Endothelial cell (in vitro differentiated cells): ENCODE data around the gene ERO1B. TPM values are rescaled to one million over a fixed set of nuclear protein-coding genes. Genes with fewer than 3 reads are reported as not detected.

ENCODE experiments used
- DNase-seq: peaks from one replicate; pipeline ENCODE4 v3.0.0; 2021; ENCODE audit warnings: low spot score
- H3K27ac Mint-ChIP-seq: one replicate; pipeline ENCODE4 v1.8.0; 2021; ENCODE audit warnings: mixed read lengths, inconsistent platforms; ENCODE audit not compliant: unreplicated experiment
- H3K27me3 Mint-ChIP-seq: one replicate; pipeline ENCODE4 v1.8.0; 2021; ENCODE audit warnings: mild to moderate bottlenecking, moderate library complexity, mixed read lengths, inconsistent platforms; ENCODE audit not compliant: unreplicated experiment
- H3K36me3 Mint-ChIP-seq: one replicate; pipeline ENCODE4 v1.8.0; 2021; ENCODE audit warnings: mild to moderate bottlenecking, low read depth, mixed read lengths, inconsistent platforms; ENCODE audit not compliant: unreplicated experiment
- H3K4me1 Mint-ChIP-seq: one replicate; pipeline ENCODE4 v1.8.0; 2021; ENCODE audit warnings: mild to moderate bottlenecking, mixed read lengths, inconsistent platforms; ENCODE audit not compliant: unreplicated experiment
- H3K4me3 Mint-ChIP-seq: one replicate; pipeline ENCODE4 v1.8.0; 2021; ENCODE audit warnings: mild to moderate bottlenecking, mixed read lengths, inconsistent platforms; ENCODE audit not compliant: unreplicated experiment
- H3K9me3 Mint-ChIP-seq: one replicate; pipeline ENCODE4 v1.8.0; 2021; ENCODE audit warnings: mixed read lengths, inconsistent platforms; ENCODE audit not compliant: unreplicated experiment
- CTCF ChIP-seq: fragments of 200-600 bp; sonication (generic); IDR thresholded peaks from one replicate; pipeline ENCODE4 v1.5.0; 2021; ENCODE audit warnings: antibody characterized with exemption; ENCODE audit not compliant: unreplicated experiment
- total RNA-seq: library from RNA; stranded (reverse); fragmentation: NEBNext Ultra II Directional; extraction: Animal tissue kit (Norgen Biotek cat#: 25700); gene quantifications from one replicate; pipeline ENCODE4 v1.2.1, GENCODE V29; 2021; ENCODE audit not compliant: unreplicated experiment

ERO1B gene
- total RNA-seq, 1 donor from 2014 or later = 6.8 TPM

GRCh38 chr1:236273358-236273757 is 8.4 kb downstream of the ERO1B start:
- Mint-ChIP-seq H3K9me3 (no peaks in the 10 kb centered on the region), H3K4me1 (no peaks in the 10 kb centered on the region), H3K27ac (no peak overlapping the region), H3K36me3 (no peaks in the 10 kb centered on the region), H3K4me3 (no peak overlapping the region), H3K27me3 (no peaks in the 10 kb centered on the region)
- TF ChIP-seq CTCF = no peak
- no peak for DNase-seq

- Mint-ChIP-seq H3K27me3 (no peaks in the 10 kb centered on the region), H3K9me3 (no peaks in the 10 kb centered on the region), H3K36me3 (no peaks in the 10 kb centered on the region), H3K4me1 (no peaks in the 10 kb centered on the region), H3K4me3 (no peak overlapping the region), H3K27ac (no peak overlapping the region)
- no peak for TF ChIP-seq CTCF
- DNase-seq = no peak
Measured at GRCh38 chr1:236269439-236269838, 12.3 kb downstream of the ERO1B start.

- Mint-ChIP-seq H3K27me3 (no peaks in the 10 kb centered on the region), H3K4me3 (peak overlapping the region; percentile 28), H3K4me1 (no peaks in the 10 kb centered on the region), H3K27ac (no peak overlapping the region), H3K36me3 (peaks cover 37% of the 10 kb centered on the region), H3K9me3 (peaks cover 12% of the 10 kb centered on the region)
- DNase-seq = no peak
- no peak for TF ChIP-seq CTCF
Measured at GRCh38 chr1:236261898-236262297, 19.9 kb downstream of the ERO1B start.

GRCh38 chr1:236261033-236261432 is 20.7 kb downstream of the ERO1B start:
- DNase-seq = no peak
- no peaks in the 10 kb centered on the region for H3K27me3 Mint-ChIP-seq
- H3K27ac Mint-ChIP-seq = no peak overlapping the region
- H3K9me3 Mint-ChIP-seq = peaks cover 12% of the 10 kb centered on the region
- no peak for TF ChIP-seq CTCF
- H3K36me3 Mint-ChIP-seq = peaks cover 37% of the 10 kb centered on the region
- H3K4me3 Mint-ChIP-seq = peak overlapping the region; percentile 28
- H3K4me1 Mint-ChIP-seq = no peaks in the 10 kb centered on the region

- peaks cover 12% of the 10 kb centered on the region for H3K9me3 Mint-ChIP-seq
Measured at GRCh38 chr1:236259043-236259442, 22.7 kb downstream of the ERO1B start.

More at GRCh38 chr1:236259043-236259442, 22.7 kb downstream of the ERO1B start:
- no peak for DNase-seq
- no peak for TF ChIP-seq CTCF
- no peaks in the 10 kb centered on the region for H3K4me1 Mint-ChIP-seq
- peaks cover 37% of the 10 kb centered on the region for H3K36me3 Mint-ChIP-seq
- H3K27ac Mint-ChIP-seq = no peak overlapping the region
- no peak overlapping the region for H3K4me3 Mint-ChIP-seq
- peaks cover 2% of the 10 kb centered on the region for H3K27me3 Mint-ChIP-seq
